NCI-H748 (cell line): ENCODE results near the gene UBL4A.
A peak's percentile ranks its signal among the peaks of the same experiment; 100 is the strongest.

ENCODE experiments used
- DNase-seq: peaks from one replicate; lab custom pipeline; 2025; ENCODE audit not compliant: unreplicated experiment; lab: John Stamatoyannopoulos, UW

UBL4A gene

DNA sequence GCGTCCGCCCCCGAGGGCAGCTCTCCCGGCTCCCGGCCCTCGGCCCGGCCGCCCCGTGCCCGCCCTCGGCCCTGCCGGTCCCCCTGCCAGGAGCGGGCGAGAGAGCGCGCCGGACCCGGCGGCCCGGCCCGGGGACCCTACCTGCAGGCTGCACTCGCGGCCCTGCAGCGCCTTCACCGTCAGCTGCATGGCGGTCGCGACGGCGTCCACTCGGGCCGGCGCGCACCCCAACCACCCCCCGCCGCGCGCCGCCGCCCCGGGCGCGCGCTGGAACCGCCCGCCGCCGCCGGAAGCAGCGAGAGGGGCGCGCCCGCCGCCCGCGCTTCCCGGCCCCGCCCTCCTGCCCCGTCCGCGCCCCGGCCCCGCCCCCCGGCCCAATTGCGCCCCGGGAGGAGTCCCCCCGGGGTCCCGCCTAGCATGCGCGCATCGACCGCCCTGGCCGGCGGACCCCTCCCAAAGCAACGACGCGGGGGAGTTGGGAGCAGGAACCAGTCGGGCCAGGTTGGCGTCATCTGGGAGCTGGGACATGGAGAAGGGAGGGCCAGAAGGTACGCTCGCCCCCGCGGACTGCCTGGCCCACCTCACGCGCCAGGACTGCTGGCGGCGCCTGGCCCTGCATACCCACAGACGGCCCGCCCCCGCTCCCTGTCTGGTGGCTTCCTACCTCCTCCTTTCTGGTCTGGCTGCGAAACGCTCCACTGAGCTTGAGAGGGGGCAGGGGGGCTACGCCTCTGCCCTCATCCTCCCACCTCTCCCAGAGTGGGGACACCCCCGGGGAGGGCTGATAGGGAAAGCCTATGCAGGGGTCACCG is at the start of gene UBL4A:
Gene UBL4A (minus strand): TSS at position 220 of the 812 bp plus-strand sequence. CDS start 31 bp downstream, at position 189.
- DNase-seq: peak; percentile 82

DNA sequence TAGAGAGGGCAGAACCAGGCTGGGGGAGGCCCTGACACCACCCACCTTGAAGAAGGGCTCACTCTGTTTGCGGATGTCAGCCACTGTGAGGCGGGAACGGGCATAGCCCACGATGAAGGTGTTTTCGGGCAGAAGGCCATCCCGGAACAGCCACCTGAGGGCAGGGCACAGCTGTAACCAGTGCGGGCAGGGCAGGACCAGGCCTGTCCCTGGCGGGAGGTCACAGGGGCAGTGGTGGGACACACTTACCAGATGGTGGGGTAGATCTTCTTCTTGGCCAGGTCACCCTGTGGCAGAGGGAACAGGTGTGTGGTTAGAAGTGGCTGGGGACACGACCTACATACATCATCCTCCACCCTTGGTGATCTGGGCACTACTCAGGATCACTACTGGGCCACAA is 49.5 kb upstream of the UBL4A start:
- no peak for DNase-seq

DNA sequence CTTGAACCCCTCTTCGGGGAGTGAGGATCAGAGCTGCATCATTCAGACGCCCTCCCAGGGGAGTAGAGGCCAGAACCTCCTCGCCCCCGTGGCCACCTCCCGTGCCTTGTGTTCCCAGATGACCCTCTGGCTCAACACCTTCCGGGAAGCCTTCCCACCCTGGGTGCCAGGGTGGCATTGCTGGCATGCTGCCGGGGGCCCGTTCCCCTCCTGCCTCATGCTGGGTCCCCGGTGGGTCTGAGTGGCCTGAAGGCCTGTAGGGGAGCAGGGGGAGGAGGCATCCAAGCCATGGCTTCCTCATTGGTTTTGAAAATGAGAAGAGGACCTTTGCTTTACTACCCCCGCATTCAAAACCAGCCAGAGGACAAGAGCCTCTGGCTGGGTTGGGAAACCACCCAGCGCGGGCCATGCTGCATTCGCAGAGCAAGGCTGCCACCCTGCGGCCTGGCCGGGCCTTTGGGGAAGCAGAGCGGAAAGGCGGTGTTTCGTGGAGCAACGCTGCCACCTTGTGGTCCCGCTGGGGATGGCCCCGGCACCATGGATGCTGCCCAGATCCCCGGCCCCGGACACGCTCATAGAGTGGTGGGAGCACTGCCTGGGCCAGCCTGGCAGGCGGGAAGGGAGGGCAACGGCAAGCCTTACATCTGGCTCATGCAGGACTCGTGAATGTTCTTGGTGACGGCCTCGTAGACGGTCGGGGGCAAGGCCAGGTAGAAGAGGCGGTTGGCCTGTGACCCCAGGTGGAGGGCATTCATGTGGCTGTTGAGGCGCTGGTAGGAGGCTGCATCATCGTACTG is 48.3 kb upstream of the UBL4A start:
- peak; percentile 87 for DNase-seq

DNA sequence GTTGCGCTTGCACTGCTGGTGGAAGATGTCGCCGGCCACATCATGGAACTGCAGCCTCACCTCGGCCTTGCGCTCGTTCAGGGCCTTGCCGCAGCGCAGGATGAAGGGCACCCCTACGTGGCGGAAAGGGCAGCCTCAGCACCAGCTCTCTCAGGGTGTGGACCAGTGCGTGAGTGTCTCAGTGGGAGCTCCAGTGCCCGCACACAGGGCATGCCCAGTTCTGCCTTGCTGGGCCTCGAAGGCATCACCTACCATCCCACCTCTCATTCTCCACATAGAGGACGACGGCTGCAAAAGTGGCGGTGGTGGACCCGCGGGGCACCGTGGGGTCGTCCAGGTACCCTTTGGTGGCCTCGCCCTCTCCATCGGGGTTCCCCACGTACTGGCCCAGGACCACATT is 46.3 kb upstream of the UBL4A start:
- no peak for DNase-seq

DNA sequence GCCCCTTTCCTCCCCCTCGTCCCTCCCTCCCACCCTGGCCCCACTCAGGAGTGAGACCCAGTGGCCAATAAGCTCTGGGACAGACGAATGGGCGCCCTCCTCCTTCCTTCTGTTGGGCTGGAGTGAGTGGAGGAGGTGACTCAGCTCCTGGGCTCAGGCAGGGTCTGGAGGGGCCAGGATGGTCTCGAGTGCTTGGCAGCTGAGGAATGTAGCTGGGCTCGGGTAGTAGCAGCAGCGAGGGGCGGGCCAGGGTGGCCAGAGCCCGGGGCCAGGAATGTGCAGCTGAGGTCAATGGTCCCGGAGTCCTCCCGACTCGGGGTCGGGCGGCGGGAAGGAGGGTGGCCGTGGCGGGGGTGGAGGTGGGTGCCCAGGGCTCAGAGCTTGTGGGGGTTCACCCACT is 45.2 kb upstream of the UBL4A start:
- no peak for DNase-seq

DNA sequence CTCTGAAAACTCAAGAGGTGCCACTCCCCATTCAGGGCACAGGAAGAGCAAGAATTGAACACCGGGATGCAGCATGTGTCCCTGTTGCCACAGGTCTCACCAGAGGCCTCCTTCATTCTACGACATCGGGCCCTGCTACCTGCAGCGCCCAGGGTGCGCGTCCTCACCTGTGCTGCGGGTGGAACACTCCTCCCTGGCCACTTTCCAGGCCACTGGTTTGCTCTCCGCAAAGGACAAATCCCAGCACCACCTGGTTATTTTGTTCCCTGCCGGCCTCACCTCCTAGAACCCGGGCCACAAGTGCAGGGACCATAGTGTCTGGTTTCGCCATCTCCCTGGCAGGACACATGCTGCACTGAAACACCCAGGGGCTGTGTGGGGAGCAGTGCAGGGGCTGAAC is 43.9 kb upstream of the UBL4A start:
- DNase-seq: peak; percentile 7

DNA sequence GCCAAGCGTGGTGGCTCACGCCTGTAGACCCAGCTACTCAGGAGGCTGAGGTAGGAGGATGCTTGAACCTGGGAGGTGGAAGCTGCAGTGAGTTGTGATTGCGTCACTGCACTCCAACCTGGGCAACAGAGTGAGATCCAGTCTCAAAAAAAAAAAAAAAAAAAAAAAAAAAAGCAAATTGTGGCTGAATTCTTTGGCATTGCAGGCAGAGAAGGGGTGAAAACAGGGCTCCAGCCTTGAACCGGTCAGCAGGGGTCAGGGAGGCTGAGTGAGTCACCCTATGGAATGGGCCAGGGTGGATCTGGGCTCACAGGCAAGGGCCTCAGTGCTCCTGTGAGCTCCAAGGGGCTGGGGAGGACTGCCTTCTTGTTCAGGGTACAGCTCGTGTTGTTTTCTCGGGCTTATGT is 42.8 kb upstream of the UBL4A start:
- no peak for DNase-seq

DNA sequence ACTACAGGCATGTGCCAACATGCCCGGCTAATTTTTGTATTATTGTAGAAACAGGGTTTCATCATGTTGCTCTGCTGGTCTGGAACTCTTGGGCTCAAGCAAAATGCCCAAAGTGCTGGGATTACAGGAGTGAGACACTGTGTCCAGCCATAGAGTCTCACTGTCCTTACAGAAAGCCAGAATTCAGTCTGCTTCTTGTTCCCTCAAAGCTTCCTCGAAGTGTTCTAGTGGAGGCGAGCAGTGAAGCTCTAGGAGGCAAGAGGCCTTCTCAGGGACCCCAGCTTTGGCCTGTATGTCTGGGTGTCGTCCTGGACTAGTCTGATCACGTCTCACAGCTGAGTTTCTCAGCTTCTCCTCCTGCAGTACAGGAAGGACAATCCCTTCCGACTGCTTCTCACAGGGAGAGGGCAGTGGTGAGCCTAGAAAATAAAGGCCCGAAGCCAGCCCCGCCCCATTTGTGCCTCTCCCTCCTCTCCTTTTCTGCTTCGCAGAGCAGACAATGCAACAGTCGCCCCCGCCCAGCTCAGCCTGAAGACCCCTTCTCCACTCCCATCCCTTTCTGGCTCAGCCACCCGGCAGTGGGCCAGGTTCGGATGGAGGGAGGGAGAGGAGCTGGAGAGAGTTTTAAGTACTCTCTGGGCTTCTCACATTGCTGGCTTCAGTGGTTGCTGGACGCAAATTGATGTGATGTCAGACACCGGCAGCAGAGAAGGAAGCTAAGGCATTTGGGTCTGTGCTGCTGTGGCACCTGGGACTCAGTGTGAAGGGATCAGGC is 40.7 kb upstream of the UBL4A start:
- peak; percentile 82 for DNase-seq

DNA sequence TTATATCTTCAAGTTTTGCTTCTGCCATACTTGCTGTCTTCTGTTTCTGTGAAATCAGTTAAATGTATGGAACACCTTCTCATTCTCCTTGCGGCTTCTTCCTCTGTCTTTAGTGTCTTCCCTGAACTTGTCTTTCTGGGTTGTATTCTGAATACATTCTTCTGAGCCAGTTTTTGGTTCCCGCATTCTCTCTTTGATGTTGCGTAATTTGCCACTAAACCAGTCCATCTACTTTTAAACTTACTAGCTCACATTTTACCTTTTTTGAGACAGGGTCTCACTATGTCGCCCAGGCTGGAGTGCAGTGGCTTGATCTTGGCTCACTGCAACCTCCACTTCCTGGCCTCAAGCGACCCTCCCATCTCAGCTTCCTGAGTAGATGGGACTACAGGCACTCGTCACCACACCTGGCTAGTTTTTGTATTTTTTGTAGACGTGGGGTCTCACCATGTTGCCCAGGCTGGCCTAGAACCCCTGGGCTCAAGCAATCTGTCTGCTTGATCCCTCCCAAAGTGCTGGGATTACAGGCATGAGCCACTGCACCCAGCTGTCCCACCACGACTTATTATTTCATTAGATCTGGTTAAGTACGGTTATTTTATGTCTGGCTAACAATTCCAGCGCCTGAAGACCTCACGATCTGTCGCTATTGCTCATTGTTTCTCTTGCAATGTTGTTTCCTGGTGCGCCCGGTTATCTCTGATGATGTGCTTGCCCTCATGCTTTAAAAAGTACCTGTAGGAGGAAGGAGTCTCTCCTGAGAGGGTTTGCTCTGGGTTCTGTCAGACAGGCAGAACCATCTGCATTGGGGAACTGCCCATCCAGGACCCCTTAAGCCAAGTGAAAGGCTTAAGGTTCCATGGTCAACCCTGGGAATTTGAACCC is 39.4 kb upstream of the UBL4A start:
- DNase-seq: no peak

DNA sequence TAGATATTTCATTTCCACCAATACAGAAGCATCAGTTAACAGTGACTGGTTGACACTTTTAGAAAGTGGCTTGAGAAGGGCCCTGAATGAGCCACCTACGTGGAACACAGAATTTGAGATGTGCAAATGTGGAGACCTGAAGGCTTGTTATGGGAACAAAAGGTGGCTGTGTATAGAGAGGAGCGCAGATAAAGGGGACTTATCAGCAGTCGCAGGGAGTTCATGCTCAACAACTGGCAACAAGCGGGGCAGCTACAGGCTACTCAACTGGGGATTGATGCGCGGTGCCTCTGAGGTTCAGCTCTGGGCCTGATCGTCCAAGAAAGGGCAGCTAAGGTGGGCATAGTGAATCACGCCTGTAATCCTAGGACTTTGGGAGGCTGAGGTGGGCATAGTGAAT is 33.0 kb upstream of the UBL4A start:
- DNase-seq: no peak

DNA sequence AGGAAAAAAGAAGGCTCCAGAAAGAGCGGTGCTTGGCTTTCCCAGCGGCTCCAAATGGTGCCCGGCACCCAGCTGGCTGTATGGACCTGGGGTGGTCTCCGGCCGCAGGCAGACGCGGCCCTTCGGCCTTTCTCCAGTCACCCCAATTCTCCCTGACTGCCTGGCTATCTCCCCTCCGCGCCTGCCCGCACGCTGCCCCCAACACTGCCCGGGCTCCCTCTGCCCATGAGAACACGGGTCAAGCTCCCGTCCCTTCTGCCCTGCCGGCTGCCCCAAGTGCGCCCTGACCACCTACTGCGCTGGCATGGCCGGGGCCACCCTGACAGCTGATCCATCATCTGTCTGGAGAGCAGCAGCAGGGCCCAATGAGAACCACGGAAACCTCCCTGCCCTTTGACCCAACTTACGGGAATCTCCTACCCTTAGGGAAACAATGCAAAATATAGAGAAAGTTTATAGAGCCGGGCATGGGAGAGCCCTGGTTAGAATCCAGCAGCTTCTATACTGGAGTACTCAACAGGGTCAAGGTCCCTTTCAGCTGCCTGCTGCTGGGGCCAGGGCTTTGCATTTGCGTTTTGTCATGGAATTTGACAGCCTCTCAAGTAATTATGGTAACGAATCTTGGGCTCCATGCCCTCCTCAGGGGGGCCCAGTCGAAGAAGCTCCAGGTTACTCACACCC is 30.8 kb upstream of the UBL4A start:
- DNase-seq: no peak

DNA sequence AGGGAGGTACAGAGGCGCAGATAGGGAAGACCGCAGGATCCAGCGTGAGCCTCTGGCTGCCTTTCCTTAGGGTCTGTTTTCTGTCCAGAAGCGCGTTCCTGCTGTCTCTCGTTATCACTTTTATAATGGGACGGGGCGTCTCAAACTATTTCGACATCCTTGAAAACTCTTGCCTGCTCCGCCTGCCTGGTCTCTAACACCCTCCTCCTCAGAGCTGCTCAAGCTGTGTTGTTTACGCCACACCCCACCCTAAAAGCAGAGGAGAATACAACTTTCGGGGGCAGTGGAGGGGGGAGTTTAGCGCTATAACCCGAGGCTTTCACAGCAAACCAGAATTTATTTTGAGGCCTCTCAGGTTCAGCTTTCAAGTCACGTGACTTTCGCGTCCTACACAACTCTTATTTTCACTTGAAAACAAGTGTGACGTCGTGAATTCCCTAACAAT is 30.3 kb upstream of the UBL4A start:
- peak; percentile 50 for DNase-seq

DNA sequence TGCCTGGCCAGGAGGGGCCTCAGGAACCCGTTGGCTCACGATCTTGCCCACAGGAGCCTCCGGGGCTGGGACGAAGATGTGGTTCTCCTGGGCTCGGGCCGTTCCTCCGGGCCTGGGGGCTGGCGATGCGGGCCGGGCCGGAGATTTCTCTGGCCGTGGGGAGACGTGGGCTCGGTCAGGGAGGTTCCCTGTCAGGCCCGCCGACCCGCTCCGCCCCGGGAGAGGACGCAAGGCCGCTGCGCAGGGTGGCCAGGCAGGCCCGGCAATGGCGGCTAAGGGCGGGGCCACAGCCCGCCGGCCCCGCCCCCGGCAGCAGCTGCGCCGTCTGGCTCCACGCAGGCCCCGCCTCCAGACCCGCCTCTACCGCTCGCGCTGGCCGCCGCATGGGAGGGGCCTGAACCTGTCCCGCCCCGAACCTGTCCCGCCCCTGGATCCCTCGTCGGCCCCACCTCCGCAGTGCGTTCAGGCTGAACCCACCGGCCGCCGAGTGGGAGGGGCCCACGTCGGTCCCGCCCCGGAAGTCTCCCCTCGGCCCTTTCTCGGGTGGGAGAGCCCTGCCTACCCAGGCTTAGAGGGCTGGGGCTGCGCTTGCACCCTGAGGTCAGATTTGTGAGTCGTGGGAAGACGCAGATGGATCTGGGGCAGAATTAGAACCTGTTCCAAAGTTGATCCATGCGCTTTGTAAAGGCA is 29.7 kb upstream of the UBL4A start, which contains the start of gene FAM3A:
Gene FAM3A (minus strand): TSS at position 267 of the 690 bp plus-strand sequence. CDS start 460 bp downstream, outside the sequence.
- peak; percentile 91 for DNase-seq

DNA sequence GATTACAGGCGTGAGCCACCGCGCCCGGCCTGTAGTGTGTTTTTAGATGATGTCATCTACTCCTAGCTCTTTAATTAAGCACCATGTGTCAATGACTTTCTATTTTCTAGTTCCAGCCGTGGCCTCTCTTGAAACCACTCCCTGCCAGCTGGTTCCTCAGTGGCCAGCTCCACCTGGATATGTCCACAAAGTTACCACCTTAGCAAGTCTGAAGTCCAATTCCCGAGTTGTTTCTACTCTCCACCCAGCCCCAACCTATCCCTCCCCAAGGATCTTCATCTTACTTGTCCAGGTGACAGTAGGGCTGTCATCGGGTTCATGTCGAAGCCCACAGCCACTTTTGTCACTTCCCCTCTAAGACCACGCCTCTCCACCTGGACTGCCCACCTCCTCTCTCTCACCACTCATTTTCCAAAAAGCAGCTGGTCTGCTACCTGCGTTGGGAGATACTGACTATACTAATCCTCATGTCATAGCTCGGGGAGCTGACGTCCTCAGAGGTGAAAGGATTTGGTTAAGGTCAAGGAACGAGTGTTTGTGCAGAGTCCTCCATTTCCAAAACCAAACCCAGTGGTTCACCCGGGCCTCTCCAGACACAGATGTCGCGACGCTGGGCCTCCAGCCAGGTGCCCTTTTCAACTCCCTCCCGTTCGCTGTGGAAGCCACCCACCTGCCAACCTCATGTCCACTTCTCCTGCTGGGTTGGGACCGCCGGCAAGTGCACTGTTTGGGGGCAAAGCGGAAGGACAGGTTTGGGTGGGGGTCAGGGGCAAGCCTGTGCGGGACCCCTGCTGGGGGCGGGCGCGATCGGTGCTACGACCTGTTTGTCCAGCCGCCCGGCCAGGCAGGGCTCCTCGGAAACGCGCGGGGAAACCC is 28.9 kb upstream of the UBL4A start:
- peak; percentile 68 for DNase-seq

DNA sequence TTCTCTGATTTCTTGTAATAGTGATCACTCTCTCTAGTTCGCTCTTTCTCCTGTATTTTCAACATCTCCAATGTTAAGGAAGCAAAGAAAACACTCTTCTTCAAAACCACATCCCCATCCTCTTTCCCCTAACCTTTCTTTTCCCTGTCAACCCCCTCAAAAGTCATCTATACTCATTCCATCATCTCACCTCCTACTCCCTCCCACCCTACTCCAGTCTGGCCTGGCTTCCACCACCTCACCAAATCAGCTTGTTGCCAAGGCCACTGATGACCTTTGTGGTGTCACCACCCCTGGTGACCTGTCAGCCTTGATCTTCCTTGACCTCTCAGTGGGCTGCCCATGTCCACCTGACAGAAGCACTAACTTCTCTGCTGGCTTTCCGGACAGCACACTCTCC is 27.3 kb upstream of the UBL4A start:
- DNase-seq: no peak

DNA sequence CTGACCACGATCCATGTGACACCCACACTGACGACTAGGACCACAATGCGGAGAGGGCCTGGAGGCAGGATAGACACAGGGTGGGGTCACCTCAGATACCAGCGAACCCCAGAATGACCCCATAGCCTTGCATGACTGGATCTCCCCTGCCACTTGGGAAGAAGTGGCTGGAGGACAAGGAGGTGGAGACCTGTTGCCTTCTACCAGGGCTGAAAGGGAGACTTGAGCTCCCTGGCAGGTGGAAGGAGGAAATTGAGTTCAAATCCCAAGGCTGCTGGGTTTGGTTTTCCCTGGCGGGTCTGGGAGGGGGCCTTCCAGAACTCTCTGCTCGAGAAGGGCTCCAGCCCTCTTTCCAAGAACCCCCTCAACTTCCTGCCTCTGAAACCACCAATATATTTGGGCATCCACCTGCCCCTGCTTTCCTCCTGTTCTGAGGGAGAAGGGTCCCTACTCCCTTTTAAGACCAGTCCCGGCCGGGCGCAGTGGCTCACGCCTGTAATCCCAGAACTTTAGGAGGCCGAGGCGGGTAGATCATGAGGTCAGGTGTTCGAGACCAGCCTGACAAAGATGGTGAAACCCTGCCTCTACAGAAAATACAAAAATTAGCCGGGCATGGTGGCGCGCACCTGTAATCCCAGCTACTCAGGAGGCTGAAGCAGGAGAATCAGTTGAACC is 26.6 kb upstream of the UBL4A start:
- DNase-seq: no peak

DNA sequence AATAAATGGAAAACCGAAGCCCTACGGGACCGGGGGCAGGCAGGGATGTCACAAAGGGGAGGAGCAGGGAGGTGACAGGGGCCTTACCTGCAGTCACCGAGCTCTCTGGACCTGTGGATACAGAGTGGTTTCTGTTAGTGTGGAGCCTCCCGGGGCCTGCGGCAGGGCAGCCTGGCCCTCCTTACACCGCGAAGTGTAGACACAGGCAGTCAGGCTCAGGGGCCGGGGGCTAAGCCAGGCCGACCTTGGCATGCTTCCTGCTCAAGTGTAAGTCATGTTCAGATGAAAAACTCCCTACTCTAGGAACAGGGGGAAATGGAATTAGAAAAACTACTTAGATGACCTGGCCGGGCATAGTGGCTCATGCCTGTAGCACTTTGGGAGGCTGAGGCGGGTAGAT is 25.3 kb upstream of the UBL4A start:
- DNase-seq: no peak

DNA sequence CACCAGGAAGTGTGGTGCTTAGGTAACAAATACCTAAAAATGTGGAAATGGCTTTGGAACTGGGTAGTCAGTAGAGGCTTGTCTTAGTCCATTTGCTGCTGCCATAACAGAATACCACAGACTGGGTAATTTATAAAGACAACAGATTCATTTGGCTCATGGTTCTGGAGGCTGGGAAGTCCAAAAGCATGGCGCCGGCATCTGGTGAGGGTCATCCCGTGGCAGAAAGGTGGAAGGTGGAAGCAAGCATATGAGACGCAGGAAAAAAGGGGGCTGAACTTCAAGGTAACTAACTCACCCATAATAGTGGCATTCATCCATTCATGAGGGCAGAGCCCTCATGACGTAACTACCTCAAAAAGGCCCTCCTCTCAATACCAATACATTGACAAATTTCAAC is 23.0 kb upstream of the UBL4A start:
- no peak for DNase-seq
